Epithelial cell of esophagus (primary cell): ENCODE data around the gene CLTCL1.
A peak's percentile ranks its signal among the peaks of the same experiment; 100 is the strongest.

ENCODE experiments used
- DNase-seq: peaks from one replicate; pipeline ENCODE4 v3.0.0; 2010; ENCODE audit warnings: low read depth
- H3K4me3 ChIP-seq: 2 replicates; pipeline ENCODE4 v1.5.1; 2011; ENCODE audit warnings: mild to moderate bottlenecking, low read length, control low read depth
- TF ChIP-seq, protein P1 (sequence below): IDR thresholded peaks from 2 replicates; pipeline ENCODE4 v1.5.1; 2011; ENCODE audit warnings: low read depth, mild to moderate bottlenecking, low read length, control low read depth, inconsistent platforms; ENCODE audit not compliant: insufficient read depth; ENCODE audit errors: missing control alignments

Gene CLTCL1

DNA sequence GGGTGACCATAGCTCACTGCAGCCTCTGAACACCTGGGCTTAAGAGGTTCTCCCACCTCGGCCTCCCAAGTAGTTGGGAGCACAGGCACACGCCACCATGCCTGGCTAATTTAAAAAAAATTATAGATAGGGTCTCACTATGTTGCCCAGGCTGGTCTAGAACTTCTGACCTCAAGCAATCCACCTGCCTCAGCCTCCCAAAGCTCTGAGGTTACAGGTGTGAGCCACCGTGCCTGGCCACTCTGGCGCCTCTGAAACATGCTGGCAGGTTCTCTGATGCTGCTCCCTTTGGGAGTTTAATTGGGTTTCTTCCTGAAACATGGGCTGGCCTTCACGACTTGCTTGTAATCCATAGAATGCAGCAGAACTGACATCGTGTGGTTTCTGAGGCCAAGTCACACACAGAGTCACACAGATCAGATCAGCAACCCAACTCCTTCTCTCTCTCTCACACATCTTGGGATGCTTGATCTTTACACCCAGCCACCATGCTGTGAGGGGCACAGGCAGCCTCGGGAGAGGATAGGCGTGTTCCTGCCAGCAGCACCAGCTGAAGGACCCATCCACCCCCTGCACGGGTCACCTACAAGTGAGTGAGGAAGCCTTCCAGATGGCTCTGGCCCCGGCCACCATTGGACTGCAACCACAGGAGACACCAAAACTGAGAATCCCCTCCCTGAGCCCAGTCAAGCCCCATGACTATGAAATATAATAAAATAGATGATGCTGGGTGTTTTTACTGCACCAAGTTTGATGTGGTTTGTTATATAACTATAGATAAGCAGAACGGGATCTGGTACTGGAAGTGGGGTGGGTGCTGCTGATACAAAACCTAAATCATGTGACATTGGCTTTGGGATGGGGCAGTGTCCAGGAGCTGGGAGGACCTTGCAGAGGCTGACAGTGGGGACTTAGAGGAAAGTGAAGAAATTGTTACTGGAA, 138.3 kb downstream of the CLTCL1 start:
- no peak for DNase-seq
- H3K4me3 ChIP-seq, result no peak overlapping the region
- TF ChIP-seq, protein P1, sequence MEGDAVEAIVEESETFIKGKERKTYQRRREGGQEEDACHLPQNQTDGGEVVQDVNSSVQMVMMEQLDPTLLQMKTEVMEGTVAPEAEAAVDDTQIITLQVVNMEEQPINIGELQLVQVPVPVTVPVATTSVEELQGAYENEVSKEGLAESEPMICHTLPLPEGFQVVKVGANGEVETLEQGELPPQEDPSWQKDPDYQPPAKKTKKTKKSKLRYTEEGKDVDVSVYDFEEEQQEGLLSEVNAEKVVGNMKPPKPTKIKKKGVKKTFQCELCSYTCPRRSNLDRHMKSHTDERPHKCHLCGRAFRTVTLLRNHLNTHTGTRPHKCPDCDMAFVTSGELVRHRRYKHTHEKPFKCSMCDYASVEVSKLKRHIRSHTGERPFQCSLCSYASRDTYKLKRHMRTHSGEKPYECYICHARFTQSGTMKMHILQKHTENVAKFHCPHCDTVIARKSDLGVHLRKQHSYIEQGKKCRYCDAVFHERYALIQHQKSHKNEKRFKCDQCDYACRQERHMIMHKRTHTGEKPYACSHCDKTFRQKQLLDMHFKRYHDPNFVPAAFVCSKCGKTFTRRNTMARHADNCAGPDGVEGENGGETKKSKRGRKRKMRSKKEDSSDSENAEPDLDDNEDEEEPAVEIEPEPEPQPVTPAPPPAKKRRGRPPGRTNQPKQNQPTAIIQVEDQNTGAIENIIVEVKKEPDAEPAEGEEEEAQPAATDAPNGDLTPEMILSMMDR, result no peak

DNA sequence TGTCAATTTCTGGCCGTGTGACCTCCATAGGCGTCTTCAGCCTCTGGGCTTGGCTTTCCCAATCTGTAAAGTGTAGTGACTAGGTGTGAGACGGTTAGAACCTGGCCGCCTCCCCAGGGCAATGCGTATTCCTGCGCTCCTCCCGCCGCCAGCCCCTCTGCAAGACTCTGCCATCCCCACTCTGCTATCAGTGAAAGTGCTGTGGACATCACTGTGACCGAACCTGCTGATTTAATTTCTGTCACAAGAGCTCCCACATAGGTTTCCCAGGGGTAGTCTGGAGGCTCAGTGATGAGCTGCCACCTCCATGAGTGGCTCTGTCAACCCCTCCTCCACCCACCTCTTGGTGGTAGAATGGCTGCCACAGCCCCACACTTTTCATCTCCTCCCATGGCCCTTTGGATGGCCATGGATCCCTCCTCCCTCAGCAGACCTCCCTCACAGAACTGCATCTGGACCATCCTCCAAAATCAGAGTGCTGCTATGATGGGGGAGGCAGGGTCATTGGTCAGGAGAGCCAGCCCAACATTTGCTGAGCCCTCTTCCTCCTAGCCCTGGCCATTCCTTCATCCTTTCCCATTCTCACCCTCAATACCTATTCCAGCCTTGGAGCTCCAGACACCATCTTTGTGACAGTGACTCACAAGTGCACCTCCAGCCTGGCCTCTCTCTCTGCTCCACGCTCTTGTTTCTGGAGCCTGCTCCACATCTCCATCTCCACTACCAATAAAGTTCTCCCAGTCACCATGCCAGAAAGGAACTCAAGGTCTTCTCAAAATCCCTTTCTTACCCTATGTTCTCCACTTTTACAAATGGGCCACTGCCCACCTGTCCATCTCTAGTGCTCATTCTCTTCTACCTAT, 140.0 kb downstream of the CLTCL1 start:
- TF ChIP-seq, protein P1, result no peak
- DNase-seq, result no peak
- H3K4me3 ChIP-seq, result no peak overlapping the region

DNA sequence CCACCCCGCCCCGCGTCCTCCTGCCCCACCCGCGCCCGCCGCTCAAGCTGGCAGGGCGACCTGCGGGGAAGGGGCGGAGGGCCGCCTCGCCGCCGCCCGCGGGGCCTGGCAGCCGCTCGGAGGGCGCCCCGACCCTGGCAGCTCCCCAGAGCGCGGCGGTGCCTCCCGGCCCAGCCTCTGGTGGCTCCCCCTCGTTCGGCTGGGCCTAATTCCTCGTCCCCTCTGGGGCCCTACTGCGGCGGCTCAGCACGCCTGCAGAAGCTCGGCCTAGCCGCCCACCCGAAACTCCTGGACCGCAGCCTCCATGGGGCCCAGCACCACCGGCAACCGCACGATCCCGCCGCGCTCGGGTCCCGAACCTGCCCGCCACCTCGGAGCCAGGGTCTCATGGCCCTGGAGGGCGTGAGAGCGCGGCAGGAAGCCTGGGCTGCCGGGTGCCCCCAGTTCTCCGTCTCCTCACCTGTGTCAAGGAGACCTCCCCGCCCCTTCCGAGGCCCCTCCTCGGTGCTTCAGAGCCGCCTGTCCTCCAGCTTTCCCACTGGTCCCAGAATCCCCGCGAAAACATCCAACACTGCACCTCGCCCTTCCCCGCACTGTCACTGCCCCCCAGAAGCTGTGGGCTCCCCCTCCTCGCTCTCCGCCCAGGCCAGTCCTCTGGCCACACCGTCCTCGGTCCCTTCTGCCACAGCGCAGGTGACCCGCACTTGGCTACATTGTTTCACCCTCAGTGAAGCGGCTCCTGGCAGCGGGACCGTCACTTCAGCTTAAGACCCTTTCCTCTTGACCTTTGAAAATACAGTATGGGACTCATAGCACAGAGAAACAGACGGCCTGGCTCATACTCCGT, 140.8 kb downstream of the CLTCL1 start:
- TF ChIP-seq, protein P1, result no peak
- H3K4me3 ChIP-seq, result no peak overlapping the region
- DNase-seq, result no peak

DNA sequence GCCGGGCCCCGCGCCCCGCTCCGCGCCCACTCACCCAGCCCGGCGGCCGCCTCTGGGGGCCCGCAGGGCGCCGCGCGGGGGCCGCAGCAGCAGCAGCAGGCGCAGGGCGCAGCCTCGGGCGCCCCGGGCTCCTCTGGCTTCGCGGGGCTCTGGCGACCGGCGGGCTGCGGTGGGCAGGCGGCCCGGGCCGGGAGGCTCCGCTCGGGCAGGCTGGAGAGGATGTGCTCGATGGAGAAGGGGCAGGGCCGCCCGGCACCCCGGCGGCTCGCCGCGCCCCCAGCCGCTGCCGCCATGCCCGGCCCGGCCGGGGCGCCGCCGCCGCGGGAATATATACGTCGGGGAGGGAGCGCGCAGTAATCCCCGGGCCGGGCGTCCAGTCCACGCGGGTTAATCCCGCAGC, 141.5 kb downstream of the CLTCL1 start, which contains the start of gene GSC2:
Gene GSC2 (minus strand): TSS at position 302 of the 400 bp plus-strand sequence. CDS start 9 bp downstream, at position 293.
- no peak for DNase-seq
- TF ChIP-seq, protein P1, result no peak
- H3K4me3 ChIP-seq, result no peak within 1 kb of the TSS

DNA sequence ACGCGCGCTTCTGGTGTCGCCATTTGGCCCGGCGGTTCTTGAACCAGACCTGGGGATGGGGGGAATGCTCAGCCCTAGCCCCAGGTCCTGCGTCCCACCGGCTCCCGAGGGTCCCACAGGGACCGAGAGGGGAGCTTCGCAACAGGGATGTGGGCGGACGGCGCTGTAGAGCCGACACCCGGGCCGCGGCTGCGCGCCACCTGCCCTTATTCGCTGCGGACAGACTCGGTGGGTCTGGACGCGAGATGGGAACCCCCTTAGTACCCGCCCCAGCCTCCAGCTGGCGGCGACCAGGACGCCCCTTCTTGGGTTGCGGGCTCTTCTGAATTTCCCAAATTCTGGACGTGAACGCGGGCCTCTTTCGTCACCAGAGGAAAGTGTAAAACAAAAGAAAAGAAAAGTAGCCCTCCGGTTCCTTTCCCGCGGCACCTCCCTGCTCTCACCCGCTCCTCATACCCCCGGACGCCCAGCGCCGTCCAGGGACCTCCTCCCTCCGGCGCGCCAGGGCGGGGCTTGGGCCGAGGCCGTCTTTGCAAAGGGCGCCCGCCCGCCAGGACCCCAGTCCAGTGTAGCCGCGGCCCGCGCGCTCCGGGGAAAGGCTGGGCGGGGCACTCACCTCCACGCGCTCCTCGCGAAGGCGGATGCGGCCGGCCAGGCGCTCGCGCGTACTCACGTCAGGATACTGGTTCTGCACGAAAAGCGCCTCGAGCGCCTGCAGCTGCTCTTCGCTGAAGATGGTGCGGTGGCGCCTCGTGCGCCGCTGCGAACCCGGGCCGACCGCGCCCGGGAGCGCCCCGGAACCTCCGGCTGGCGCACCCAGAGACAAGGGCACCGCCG, 142.3 kb downstream of the CLTCL1 start:
- DNase-seq, result peak; percentile 67
- H3K4me3 ChIP-seq, result no peak overlapping the region
- TF ChIP-seq, protein P1, result no peak

DNA sequence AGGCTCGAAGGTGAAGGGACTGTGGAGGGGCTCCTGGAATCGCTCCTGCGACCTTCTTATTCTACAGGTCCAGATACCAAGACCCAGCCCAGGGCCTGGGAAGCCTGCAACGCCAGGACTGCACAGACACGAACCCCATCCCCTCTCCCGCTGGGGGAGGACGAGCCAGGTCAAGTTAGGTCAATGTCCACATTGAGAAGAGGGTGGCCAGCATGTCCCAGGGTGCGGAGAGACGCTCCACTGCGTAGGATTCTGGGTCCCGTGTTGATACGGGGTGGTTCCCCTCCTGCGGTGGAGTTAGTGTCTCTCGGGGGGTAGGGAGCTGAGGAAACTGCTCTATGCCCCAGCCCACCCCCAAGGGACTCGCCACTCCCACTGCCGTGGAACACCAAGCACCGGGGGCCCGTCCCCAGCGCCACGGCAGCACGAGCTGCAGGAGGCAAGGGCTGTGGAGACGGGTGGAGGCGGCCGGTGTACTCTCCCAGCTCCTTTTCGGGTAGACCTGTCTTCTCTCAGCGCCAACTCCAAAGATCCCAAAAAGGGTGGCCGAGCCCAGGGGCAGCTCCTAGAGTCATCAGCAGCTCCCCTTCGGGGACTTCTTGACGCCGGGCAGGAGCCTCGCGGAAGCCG, 143.0 kb downstream of the CLTCL1 start:
- TF ChIP-seq, protein P1, result no peak
- DNase-seq, result no peak
- no peak overlapping the region for H3K4me3 ChIP-seq
